Ishikawa (cell line): Measurements from ENCODE around the gene SETD7.

Experiments used
- EGR1 ChIP-seq: IDR thresholded peaks from 2 replicates; pipeline ENCODE4 v1.6.1; 2012
- FOXM1 ChIP-seq: IDR thresholded peaks from 2 replicates; pipeline ENCODE4 v1.6.1; 2012; ENCODE audit warnings: low read depth, borderline replicate concordance
- MAX ChIP-seq: IDR thresholded peaks from 2 replicates; pipeline ENCODE4 v1.6.1; 2012
- NFIC ChIP-seq: IDR thresholded peaks from 2 replicates; pipeline ENCODE4 v1.6.1; 2012
- REST ChIP-seq: IDR thresholded peaks from 2 replicates; pipeline ENCODE4 v1.6.1; 2012; ENCODE audit warnings: low read depth, mild to moderate bottlenecking
- TAF1 ChIP-seq: IDR thresholded peaks from 2 replicates; pipeline ENCODE4 v1.6.1; 2012; ENCODE audit warnings: low read depth, mild to moderate bottlenecking

- TF ChIP-seq MAX (no peak), REST (no peak), FOXM1 (no peak), NFIC (no peak), TAF1 (no peak), EGR1 (no peak)
Measured at GRCh38 chr4:139483000-139483399, 73.0 kb downstream of the SETD7 start.
